HTR-8/SVneo (cell line): Measurements from ENCODE around the gene RPL27A.
A peak's percentile ranks its signal among the peaks of the same experiment; 100 is the strongest.

Experiments
- DNase-seq: peaks from one replicate; pipeline ENCODE4 v3.0.0; 2011; ENCODE audit warnings: low spot score, mixed read lengths; ENCODE audit not compliant: insufficient read length
- FAIRE-seq: peaks from 2 replicates; lab custom pipeline; 2011; peaks lifted over from hg19 to GRCh38; lab: Jason Lieb, UNC

Gene RPL27A

DNA sequence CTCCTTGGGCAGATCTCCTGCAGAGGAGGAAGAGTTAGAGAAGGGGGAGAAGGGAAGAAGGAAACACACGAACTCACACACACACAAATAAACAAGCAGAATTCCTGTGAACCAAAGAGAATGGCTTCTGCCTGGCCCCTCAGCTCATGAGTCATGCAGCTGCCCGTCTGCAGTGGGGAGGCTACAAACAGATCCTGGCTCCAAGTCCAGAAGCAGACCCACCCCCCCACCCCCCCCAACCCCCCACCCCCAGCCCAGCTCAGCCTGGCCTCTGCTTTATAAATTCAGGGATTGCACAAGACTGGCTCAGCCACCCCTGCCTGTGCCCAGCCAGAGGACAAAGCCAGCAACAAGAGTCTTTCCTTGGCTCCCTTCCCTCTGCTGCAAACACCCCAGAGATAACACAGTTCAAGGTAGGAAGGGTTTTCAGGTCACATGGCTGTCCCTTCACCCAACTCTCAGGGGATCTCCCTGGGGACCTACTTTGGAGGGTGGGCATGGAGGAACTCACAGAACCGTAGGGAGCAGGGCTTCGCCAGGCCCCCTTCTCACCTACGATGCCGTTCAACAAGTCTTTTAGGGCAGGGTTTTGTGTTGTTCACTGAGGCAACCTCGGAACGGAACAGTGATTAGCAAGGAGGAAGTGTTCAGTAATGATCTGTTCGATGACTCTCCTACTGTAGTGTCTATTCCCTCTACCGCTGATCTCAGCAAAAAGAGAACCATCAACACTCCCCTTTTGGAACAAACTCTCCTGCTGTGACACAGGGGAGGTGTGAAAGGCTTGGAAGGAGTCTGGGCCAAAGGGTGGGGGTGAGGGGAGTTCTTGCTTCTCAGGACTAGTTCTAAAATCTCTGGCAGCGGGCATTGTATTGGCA lies 35.5 kb downstream of the RPL27A start:
- FAIRE-seq (peak; percentile 67), DNase-seq (peak; percentile 79)

DNA sequence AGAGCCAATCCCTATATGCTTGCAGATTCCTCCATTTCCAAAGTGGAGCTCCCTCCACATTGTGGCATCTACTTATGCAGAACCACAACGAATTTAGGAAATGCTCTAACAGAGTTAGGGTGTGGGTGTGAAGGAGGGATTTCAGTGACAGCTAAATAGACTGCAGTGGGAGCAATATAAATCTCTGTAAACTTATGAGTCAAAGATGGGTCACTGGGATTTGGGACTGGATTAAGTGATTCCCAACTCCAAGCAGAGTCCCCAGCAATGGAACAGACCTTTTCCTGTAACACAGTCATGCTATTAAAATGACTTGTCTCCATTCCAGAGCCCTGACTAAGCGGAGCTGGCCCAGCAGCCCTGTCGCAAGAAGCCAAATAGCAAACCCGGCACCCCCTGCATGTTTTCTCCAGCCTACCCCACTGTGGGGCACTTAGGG lies 36.6 kb downstream of the RPL27A start:
- peak; percentile 79 for DNase-seq
- peak; percentile 89 for FAIRE-seq

DNA sequence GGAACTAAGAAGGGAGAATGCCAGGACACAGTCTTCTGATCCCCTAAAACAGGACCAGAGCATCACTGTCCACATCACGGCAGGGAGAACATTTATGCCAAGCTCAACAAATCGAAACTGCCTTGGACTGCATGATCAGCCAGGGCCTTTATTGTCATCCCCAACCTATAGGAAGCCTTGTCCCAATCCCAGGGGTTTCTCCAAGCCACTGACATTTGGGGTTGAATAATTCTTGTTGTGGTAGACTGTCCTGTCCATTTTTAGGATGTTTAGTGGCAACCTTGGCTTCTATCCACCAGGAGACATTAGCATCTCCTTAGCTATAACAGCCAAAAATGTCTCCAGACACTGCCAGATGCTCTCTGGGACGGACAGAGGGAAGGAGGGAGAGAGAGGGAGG lies 37.1 kb downstream of the RPL27A start:
- no peak for FAIRE-seq

DNA sequence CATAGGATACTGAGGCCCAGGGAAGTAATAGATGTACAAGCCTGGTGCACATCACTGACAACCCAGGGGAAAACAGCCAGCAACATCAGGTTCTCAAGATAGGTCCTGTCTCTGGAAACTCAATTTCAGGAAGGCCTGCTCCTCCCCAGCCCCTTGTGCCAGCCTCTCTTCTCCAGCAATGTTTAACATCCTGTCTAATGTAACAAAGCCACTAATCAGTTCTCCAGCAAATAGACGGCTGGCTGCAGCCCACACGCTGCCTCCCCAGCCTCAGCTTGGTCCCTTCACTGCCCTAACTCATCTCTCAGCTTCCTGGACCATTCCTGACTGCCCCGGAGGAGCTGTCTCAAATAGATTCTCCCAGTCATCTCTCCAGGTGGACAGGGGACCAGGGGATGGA lies 37.8 kb downstream of the RPL27A start:
- no peak for FAIRE-seq
- DNase-seq = no peak

More for the DNA sequence above, 37.1 kb downstream of the RPL27A start:
- DNase-seq = no peak

DNA sequence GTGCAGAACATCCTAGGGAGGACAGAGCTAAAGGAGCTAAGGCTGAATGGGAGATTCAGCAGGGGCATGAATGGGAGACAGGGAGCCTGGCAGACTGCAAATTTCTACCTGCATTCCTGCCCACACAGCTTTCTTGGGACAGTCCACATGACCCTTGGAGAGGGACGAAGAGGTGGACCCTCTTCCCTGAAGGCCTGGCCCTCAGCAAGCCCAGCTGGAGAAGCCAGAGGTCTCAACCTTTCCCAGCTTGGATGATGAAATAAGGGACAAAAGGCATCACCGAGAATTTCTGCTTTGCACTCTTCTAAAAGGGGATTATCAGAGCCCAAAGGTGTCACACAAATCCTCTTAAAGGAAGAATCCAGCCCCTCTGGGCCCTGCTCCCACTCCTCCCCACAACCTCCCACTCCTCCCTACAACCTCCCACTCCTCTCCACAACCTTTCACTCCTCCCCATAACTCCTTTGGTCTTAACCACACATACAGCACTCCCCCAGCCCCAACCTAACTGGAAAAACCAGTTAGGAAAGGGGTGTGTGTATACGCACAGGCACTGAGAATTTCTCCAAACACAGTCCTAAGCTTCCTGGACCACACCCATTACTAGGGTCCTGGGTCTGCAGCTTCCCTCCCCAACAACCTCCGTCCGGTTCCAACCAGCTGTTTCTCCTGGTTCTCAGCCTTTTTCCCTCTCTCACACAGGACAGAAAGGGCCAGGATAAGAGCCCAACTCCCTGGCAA lies 38.4 kb downstream of the RPL27A start:
- no peak for FAIRE-seq
- DNase-seq = no peak

DNA sequence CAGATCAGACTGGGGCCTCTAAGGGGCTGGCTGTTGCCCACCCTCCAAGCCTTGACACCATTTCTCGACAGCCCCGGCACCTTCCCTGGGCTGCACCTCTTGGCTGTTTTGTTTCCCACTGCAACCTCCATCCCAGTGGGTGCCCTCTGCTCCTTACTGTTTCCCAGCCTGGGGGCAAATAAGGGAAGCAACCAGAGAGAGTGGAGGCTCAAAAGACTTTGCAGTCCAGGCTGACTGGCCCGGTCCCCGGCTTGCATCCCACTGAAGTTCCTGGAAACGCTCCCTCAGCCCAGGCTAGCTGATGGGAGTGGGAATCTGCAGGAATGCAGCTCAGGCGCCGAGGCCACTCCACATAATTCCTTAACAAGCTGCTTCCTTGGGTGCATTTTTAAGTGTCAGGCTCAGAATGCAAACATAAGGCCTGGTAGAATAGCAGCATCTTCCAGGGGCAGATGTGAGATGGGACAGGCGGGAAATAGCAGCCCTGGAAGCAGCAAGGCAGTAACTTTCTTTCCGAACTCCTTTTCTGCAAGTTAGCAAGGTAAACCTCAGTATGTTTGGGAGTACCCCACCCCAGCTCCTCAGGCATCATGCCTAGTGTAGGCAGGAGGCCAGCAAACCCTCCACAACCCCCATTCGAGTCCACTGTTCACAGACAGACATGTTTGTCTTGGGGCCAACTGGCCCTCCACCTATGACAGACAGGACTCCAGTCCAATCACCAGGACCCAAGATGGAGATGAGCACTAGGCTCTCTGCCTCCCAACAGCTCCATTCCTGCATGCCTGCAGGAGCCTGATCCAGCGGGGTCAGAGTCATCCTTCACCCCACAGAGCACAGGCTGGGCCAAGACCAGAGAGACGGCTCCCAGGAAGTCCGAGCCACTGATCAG lies 39.3 kb downstream of the RPL27A start:
- no peak for FAIRE-seq
- no peak for DNase-seq

DNA sequence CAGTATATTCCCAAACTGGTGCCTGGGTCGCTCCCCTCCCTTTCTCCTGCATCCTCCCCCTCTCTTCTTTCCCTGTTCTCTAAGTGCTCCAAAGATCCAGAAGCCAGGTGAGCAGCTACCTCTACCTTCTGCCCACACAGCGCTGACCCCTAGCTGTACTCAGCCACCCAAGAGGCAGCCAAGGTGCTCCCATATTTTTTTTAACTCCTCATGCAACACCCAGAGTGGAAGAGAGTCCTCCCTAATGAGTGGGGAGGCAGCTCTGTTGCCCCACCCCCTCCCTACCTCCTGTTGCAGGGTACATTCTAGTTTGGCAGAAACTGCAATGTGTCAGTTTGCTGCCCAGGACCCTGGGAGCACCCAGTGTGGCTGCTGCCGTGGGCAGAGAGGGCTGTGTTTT lies 40.2 kb downstream of the RPL27A start:
- no peak for FAIRE-seq

DNA sequence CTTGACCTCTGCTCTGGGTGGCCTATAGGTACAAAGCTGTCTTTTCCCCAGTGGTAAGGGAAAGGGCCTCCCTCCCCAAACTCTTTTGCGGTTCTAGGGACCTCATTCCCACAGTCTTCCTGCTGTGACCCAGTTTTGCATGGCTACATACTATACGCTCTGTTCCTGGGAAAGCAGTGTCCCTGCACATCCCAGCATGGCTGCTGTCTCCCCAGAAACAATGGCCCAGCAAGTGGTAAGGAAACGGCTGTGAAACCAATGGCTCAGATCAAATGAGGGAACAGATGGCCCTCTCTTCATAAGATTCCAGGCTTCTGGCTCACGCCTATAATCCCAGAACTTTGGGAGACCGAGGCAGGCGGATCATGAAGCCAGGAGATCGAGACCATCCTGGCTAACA lies 41.1 kb downstream of the RPL27A start:
- FAIRE-seq (no peak), DNase-seq (no peak)

More for the DNA sequence above, 40.2 kb downstream of the RPL27A start:
- DNase-seq = no peak

DNA sequence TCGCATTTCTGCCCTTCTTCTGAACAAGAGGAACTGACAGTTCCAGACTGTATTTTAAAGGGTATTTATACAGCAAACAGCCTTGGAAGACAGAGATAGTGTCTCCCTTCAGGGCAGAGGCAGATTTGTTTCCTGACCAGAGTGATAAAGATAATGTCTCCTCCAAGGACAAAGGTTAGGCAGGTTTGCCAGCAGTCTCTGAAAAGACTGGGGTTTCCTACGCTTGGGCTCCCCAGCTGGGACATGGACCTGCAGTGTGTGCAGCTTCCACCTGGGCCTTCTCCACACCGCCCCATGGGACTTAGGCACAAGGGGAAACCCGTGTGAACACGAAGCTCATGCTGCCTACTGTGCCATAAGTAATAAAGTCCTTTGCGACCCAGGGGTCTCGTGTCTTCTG lies 42.1 kb downstream of the RPL27A start:
- DNase-seq = no peak

DNA sequence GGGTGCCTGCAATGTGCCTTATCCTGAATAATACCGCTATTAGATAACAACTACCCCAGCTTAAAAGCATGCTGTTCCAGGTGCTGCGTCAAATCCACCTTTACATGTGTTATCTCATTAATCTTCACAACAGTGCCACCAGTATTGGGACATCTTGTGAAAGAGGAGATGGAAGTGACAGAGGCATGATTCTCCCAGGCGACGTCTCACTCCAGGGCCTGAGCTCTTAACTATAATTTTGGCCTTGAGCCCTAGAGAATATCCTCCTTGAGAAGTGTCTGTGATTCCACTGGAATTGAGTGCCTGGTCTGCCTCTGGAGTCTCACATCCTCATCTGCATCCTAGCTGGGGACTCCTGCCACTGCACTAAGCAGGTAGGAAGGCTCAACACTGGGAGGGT lies 43.8 kb downstream of the RPL27A start:
- no peak for DNase-seq

More for the DNA sequence above, 42.1 kb downstream of the RPL27A start:
- no peak for FAIRE-seq

DNA sequence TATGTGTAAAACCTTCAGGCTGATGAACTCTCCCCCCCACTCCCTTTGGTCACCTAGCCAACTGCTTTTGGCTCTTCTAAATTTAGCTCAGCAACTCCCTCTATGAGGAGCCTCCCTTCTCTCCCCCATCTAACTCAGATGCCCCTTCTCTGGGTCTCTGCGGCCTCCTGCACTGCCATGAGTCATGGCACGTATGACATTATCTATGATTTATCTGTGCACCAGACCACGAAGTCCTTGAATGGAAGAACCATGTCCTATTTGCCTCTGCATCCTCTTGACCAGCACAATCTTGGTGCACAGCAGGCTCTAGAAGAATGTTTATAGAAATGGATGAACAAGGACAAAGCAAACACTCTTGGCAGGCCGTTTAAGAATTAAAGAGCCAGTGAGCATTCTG lies 46.0 kb downstream of the RPL27A start:
- FAIRE-seq (no peak), DNase-seq (peak; percentile 43)

More for the DNA sequence above, 43.8 kb downstream of the RPL27A start:
- FAIRE-seq = no peak

DNA sequence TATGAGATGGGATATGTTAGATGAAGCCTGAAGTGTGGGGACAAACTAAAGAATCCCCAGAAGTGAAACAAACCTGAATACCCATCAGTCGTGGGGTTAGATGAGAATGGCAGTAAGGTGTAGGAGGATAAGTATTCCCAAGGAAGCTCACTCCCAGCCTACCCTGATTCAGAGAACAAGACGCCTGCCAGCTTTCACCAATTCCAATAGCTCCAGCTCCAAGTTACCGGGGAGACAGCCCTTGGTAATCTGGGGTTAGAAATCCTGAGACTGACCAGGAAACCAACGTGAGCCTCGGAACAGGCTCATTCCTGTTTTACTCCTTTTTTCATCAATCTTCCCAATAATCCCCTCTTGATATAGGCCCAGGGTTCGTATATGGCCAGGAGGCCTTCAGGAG lies 46.5 kb downstream of the RPL27A start:
- DNase-seq (no peak), FAIRE-seq (no peak)

DNA sequence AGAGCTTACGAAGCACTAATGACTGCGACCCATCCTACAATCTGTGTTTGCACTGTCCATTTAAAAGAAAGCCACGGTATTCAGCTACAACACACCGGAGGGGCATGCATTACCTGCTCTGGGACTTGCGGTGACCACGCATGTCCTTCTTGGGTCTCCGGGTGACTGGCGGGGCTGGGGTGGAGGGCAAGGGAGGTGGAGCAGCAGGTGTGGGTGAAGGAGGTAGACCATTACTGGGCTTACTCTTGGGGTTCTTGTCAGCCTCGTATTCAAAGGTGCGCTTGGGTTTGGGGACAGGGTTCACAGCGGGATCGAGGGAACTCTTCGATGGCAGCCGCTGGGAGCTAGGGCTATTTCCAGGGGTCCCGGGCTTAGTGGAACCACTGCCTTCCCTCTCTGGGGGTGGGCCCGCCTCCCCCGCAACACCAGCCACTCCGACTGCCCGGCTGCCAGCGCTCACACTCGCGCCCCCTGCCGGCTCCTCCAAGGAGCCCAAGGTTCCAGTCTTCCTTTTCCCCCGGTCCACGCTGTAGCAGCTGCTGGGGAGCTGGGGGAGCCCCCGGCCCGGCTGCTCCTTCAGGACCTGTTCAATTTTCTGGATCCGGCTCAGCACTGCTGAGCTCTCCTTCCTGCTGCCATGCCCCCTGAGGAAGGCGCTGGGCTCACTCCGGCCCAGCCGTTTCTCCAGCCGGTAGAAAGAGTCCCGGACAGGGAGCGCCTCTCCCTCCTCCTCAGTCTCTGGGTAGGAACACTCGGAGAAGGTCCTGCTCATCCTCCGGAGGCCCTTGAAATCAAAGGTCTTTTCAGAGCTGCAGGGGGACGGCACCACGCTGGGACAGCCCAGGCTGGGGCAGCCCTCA lies 47.5 kb downstream of the RPL27A start:
- DNase-seq (no peak), FAIRE-seq (peak; percentile 66)

DNA sequence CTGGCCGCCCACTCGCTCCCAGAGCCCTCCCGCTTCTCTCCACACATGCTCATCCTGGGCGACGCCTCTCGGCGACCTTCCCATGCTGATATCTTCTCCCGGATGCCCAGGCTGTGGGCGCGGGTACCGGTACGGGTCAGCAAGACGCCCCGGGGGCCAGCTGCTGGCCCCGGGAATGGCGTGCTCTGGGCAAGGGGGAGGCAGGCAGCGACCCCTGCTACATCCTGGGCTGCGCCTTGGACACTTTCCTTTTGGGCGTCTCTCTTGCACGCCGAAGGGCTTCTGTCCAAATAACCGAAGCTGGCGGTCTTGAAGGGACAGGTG lies 48.1 kb downstream of the RPL27A start:
- no peak for FAIRE-seq
- DNase-seq = no peak

DNA sequence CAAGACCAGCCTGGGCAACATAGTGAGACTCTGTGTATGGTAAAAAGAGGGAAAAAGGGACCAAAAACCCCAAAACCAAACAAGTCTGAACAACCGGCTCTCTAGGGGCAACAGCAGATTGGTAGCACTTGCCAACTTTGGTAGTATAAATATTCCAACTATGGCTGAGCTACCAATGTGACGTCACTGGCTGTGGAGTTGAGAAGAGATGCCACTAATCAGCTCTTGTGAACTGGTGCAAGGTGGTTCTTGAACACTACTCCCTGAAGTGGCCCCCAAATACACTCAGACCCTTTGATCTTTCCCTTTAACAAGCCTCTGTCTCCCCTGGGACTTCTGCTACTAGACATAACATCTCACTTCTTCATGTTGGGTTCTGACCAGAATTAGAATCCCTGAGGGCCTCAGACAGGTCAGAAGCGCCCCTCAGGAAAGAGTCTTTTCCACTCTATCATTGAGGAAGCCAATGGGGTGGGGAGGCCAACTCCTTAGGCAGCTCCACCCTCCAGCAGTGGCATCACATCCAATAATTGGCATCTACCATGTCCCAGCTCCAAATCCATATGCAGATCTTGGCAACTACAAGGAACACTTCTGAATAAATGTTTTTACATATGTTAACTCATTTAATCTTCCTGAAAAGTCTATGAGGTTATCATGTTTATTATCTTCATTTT lies 49.2 kb downstream of the RPL27A start:
- DNase-seq = no peak
- no peak for FAIRE-seq

DNA sequence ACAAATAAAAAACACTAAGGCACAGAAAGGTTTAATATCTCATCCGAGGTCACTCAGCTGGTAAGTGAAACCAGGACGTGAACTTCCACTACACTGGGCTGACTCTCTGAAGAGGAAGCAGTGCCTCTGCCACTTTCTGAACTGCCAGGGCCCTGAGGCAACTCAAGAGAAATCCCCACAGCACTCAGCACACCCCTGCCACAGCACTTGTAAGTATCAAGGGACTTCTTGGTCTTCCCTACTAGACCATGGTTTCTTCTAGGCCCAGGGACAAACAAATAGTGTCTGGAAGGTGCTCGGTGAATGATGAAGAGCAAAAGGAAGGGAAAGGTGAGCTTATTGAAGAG lies 49.7 kb downstream of the RPL27A start:
- FAIRE-seq (no peak), DNase-seq (no peak)

DNA sequence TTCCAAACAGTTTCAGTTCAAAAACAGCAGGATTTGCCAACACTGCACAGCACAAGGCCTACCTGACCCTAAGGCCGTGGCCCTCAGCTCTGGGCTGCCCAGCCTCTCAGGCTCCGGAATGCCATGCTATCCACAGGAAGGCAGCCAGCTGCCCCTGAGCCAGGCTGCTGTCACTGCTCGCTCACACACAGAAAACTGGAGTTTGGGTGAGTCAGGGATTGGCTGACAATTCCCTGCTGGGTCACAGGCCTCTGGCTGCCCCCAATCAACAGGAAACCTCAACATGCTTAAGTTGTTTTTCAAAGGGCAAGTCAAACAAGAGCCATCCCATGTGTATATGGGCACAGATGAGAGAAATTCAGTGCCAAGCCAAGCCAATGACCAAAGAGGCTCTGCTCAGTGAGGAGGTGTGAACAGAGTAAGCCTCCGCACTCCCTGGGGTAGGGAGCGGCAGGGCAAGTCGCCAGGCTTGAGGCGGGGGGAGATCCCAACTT lies 50.2 kb downstream of the RPL27A start:
- peak; percentile 63 for DNase-seq
- FAIRE-seq = peak; percentile 70

DNA sequence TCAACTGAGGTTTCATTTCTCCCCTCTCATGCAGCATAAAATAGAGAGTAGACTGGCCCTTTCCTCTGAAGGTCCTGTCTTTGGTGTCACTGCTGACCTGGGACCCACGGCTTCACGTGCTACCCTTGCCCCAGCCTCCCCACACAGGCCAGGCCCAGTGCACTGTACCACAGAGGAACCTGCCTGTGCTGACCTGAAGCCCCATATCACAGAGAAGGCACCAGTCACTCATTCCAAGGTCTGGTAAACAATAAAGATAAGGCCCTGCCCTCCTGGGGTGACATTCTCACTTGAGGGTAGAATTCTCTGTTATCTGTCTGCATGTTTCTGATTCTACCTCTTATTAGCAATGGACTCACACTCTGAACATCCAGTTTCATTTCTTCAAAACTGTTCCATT lies 51.3 kb downstream of the RPL27A start:
- FAIRE-seq (no peak), DNase-seq (no peak)

DNA sequence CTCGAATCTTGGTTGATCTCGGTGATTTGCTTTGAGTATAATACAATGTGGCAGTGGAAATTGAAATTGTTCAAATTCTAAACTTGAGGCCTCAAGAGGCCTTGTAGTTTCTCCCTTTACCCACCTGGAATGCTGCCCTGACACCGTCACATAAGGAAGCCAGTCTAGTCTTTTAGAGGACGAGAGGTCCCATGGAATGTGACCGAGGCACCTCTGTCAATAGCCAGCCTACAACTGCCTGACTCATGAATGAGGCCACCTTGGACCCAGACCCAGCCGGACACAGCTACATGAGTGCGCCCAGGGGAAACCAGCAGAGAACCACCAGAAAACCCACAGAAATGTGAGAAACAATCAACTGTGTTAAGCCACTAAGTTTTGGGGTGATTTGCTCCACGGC lies 52.5 kb downstream of the RPL27A start:
- no peak for DNase-seq

More for the DNA sequence above, 52.5 kb downstream of the RPL27A start:
- FAIRE-seq = no peak
